Measurements from ENCODE around the gene TIGD3. TPM values are rescaled to one million over a fixed set of nuclear protein-coding genes. Genes with fewer than 3 reads are reported as not detected.

The TIGD3 gene
- total and polyA plus RNA-seq, 2 of the 13 experiments (the other 11 are each of a cell fraction or from before 2014, with no cell fraction given), result 0.49 to 4.9 TPM

GRCh38 chr11:65308281-65308891, 46.2 kb upstream of the TIGD3 start:
- Histone ChIP-seq H3K4me1 (ENCODE audit: insufficient read depth, low read length) (peaks cover 79% of the 10 kb centered on the region), H3K4me2 (ENCODE audit: low read depth, low read length) (peak overlapping the region; percentile 25; the same call in 1 of the 2 replicates), H3K4me3 (replicated peaks in 1 of 3; ENCODE audit: insufficient read depth in 1 of 3, low read depth in 2 of 3, low read length in 3 of 3) (no peak overlapping the region; a peak in 1 of 6 replicates), H4K20me1 (ENCODE audit: insufficient read depth, low read length) (no peaks in the 10 kb centered on the region), H2AFZ (ENCODE audit: low read length) (no peak overlapping the region), H3K27ac (ENCODE audit: extremely low read length, insufficient read depth, low read length) (no peak overlapping the region), H3K36me3 (replicated peaks in 1 of 2; ENCODE audit: control insufficient read depth in 1 of 2, insufficient read depth in 2 of 2, low read length in 2 of 2) (no peaks in the 10 kb centered on the region; a peak in 1 of 5 replicates), H3K27me3 (ENCODE audit: control insufficient read depth in 1 of 2, insufficient read depth in 2 of 2, low read length in 2 of 2) (no peaks in the 10 kb centered on the region), H3K9ac (ENCODE audit: insufficient read depth, low read depth, low read length) (no peak overlapping the region; the same call in 1 of the 2 replicates), H3K9me3 (ENCODE audit: low read length) (no peaks in the 10 kb centered on the region), H3K79me2 (ENCODE audit: insufficient read depth, low read length) (no peaks in the 10 kb centered on the region)
- 41% methylated on average over 5 of the region's 7 CpGs for WGBS (ENCODE audit: low lambda C conversion rate)
- ChIA-PET CTCF (ENCODE audit: low intra/inter-chr PET ratio, low total read pairs) (no interaction called here), POLR2A (interaction anchor here (0.5 to 1.5 kb wide), 4 partner anchors 17 to 142 kb away, joined by 3 to 5 read pairs (median 4); partner anchors contain the start of gene DPF2)
- TF ChIP-seq MAFF (IDR thresholded peaks at IDR 0.05; ENCODE audit: low read depth, low read length), result peak; percentile 32; the same call in 1 of the 2 replicates
- TF ChIP-seq ZNF34 (CRISPR knock-in tag; IDR thresholded peaks at IDR 0.05; ENCODE audit: borderline replicate concordance), result no peak
- TF ChIP-seq NFE2 (CRISPR knock-in tag; IDR thresholded peaks at IDR 0.05), result no peak
- peak; percentile 22; the same call in 1 of the 2 replicates for TF ChIP-seq ZFP91 (CRISPR knock-in tag; IDR thresholded peaks at IDR 0.05; ENCODE audit: borderline replicate concordance)
- no peak for TF ChIP-seq ZMAT5 (CRISPR knock-in tag; IDR thresholded peaks at IDR 0.05; ENCODE audit: borderline replicate concordance, low read depth)
- TF ChIP-seq ZNF670 (CRISPR knock-in tag; IDR thresholded peaks at IDR 0.05; ENCODE audit: borderline replicate concordance), result 0 out of 2 replicates have a peak, but pooled peaks have one; percentile 44
- TF ChIP-seq TBX2 (CRISPR knock-in tag; IDR thresholded peaks at IDR 0.05; ENCODE audit: borderline replicate concordance), result peak; percentile 27; the same call in 1 of the 2 replicates
- TF ChIP-seq ZNF687 (CRISPR knock-in tag; IDR thresholded peaks at IDR 0.05), result peak; percentile 49; the same call in 1 of the 2 replicates
- TF ChIP-seq ZNF775 (CRISPR knock-in tag; IDR thresholded peaks at IDR 0.05; ENCODE audit: borderline replicate concordance), result no peak
- TF ChIP-seq CEBPZ (IDR thresholded peaks at IDR 0.05; ENCODE audit: low read length), result no peak
- peak; percentile 45 to 46; a peak in 3 of 4 replicates for TF ChIP-seq MAFK (conservative IDR thresholded peaks at IDR 0.05 in 1 of 2, IDR thresholded peaks at IDR 0.05 in 1 of 2; ENCODE audit: low read length in 2 of 2)
- intact Hi-C loops (cut with micrococcal nuclease; ENCODE audit: unreplicated experiment), result no loop called here
- DNase-seq (ENCODE audit: low spot score) (no peak), ATAC-seq (no peak), FAIRE-seq (no peak)
- BruUV-seq (replicated peaks), result no TSS peak
- in situ Hi-C loops (cut with HindIII; ENCODE audit: extremely low pct_ligation_motif_present, low pct_unique_long_range_greater_than_20kb), result no loop called here
